WTC11 (cell line): ENCODE data around the gene NHERF2. TPM values are rescaled to one million over a fixed set of nuclear protein-coding genes. Genes with fewer than 3 reads are reported as not detected.

Experiments
- ATAC-seq: fragments of 200-7000 bp; cut with Tn5 transposase; 2 replicates; pipeline ENCODE4 v1.10.0; 2021; ENCODE audit warnings: mild to moderate bottlenecking, moderate library complexity
- CTCF ChIA-PET: fragments of 300-600 bp; sonication (Branson Sonifier 250); formaldehyde crosslinking; loops from one replicate; lab custom pipeline; 2021; ENCODE audit warnings: antibody characterized with exemption; lab: Charles Lee
- POLR2A ChIA-PET: fragments of 350-600 bp; sonication (Branson Sonifier 250); formaldehyde crosslinking; loops from one replicate; lab custom pipeline; 2021; ENCODE audit warnings: antibody characterized with exemption; lab: Charles Lee
- DNase-seq: peaks from one replicate; pipeline ENCODE4 v3.0.0; 2021; ENCODE audit warnings: low spot score
- H3K27ac Mint-ChIP-seq: 2 replicates; pipeline ENCODE4 v1.8.0; 2021; ENCODE audit warnings: mixed read lengths
- H3K27me3 Mint-ChIP-seq: 2 replicates; pipeline ENCODE4 v1.8.0; 2021; ENCODE audit warnings: low read depth, mild to moderate bottlenecking, moderate library complexity, mixed read lengths
- H3K36me3 Mint-ChIP-seq: 2 replicates; pipeline ENCODE4 v1.8.0; 2021; ENCODE audit warnings: mixed read lengths
- H3K4me1 Mint-ChIP-seq: 2 replicates; pipeline ENCODE4 v1.8.0; 2022; ENCODE audit warnings: mixed read lengths
- H3K4me3 Mint-ChIP-seq: 2 replicates; pipeline ENCODE4 v1.8.0; 2021; ENCODE audit warnings: mild to moderate bottlenecking, moderate library complexity, mixed read lengths
- H3K9me3 Mint-ChIP-seq: 2 replicates; pipeline ENCODE4 v1.8.0; 2021; ENCODE audit warnings: mixed read lengths
- ATF2 ChIP-seq: sonication (generic); formaldehyde crosslinking; IDR thresholded peaks from 2 replicates; pipeline ENCODE4 v1.8.1; 2022; ENCODE audit warnings: low read depth, missing genetic modification reagents, borderline replicate concordance
- E2F5 ChIP-seq: sonication (generic); formaldehyde crosslinking; IDR thresholded peaks from 2 replicates; pipeline ENCODE4 v1.8.1; 2022; ENCODE audit warnings: mild to moderate bottlenecking, moderate library complexity, missing genetic modification reagents
- ELF4 ChIP-seq: sonication (generic); formaldehyde crosslinking; IDR thresholded peaks from 2 replicates; pipeline ENCODE4 v1.8.1; 2022; ENCODE audit warnings: low read depth, mild to moderate bottlenecking, moderate library complexity, missing genetic modification reagents
- EMX1 ChIP-seq: fragments of 250-450 bp; sonication (Bioruptor Pico); IDR thresholded peaks from 2 replicates; pipeline ENCODE4 v1.8.0; 2021; ENCODE audit warnings: mild to moderate bottlenecking
- FOXJ3 ChIP-seq: sonication (generic); formaldehyde crosslinking; IDR thresholded peaks from 2 replicates; pipeline ENCODE4 v1.9.0; 2021; ENCODE audit warnings: missing genetic modification reagents, mild to moderate bottlenecking, borderline replicate concordance
- FOXP4 ChIP-seq: sonication (generic); formaldehyde crosslinking; IDR thresholded peaks from 2 replicates; pipeline ENCODE4 v1.8.0; 2022; ENCODE audit warnings: mild to moderate bottlenecking, missing genetic modification reagents
- HMGXB4 ChIP-seq: sonication (generic); formaldehyde crosslinking; IDR thresholded peaks from 2 replicates; pipeline ENCODE4 v1.8.1; 2023; ENCODE audit warnings: mild to moderate bottlenecking, moderate library complexity, missing genetic modification reagents
- KAT7 ChIP-seq: sonication (generic); formaldehyde crosslinking; IDR thresholded peaks from 2 replicates; pipeline ENCODE4 v1.8.1; 2023; ENCODE audit warnings: missing genetic modification reagents, mild to moderate bottlenecking, borderline replicate concordance
- NFE2L1 ChIP-seq: sonication (generic); formaldehyde crosslinking; IDR thresholded peaks from 2 replicates; pipeline ENCODE4 v1.8.1; 2023; ENCODE audit warnings: missing genetic modification reagents
- SMAD4 ChIP-seq: sonication (generic); formaldehyde crosslinking; IDR thresholded peaks from 2 replicates; pipeline ENCODE4 v1.8.0; 2022; ENCODE audit warnings: mild to moderate bottlenecking, missing genetic modification reagents
- TEAD1 ChIP-seq: sonication (generic); formaldehyde crosslinking; IDR thresholded peaks from 2 replicates; pipeline ENCODE4 v1.8.0; 2022; ENCODE audit warnings: mild to moderate bottlenecking, missing genetic modification reagents
- TEAD4 ChIP-seq: sonication (generic); formaldehyde crosslinking; IDR thresholded peaks from 2 replicates; pipeline ENCODE4 v1.8.0; 2022; ENCODE audit warnings: mild to moderate bottlenecking, missing genetic modification reagents
- ZBTB21 ChIP-seq: sonication (generic); formaldehyde crosslinking; IDR thresholded peaks from 2 replicates; pipeline ENCODE4 v1.8.1; 2023; ENCODE audit warnings: mild to moderate bottlenecking, missing genetic modification reagents, borderline replicate concordance
- ZMAT4 ChIP-seq: fragments of 250-450 bp; sonication (Bioruptor Pico); IDR thresholded peaks from 2 replicates; pipeline ENCODE4 v1.9.0; 2021; ENCODE audit warnings: mild to moderate bottlenecking
- ZNF219 ChIP-seq: sonication (generic); formaldehyde crosslinking; IDR thresholded peaks from 2 replicates; pipeline ENCODE4 v1.8.0; 2023; ENCODE audit warnings: missing genetic modification reagents, mild to moderate bottlenecking, borderline replicate concordance
- ZNF232 ChIP-seq: sonication (generic); formaldehyde crosslinking; IDR thresholded peaks from 2 replicates; pipeline ENCODE4 v1.8.0; 2022; ENCODE audit warnings: mild to moderate bottlenecking, missing genetic modification reagents
- ZNF396 ChIP-seq: fragments of 250-450 bp; sonication (Bioruptor Pico); IDR thresholded peaks from 2 replicates; pipeline ENCODE4 v1.8.0; 2021; ENCODE audit warnings: mild to moderate bottlenecking, moderate library complexity, borderline replicate concordance
- ZNF512 ChIP-seq: sonication (generic); formaldehyde crosslinking; IDR thresholded peaks from 2 replicates; pipeline ENCODE4 v1.8.1; 2022; ENCODE audit warnings: missing genetic modification reagents, borderline replicate concordance
- ZSCAN18 ChIP-seq: fragments of 250-450 bp; sonication (Bioruptor Pico); IDR thresholded peaks from 2 replicates; pipeline ENCODE4 v2.1.2; 2022; ENCODE audit warnings: mild to moderate bottlenecking, moderate library complexity
- total RNA-seq: library from RNA; stranded (reverse); gene quantifications from 3 replicates; pipeline ENCODE4 v1.2.3, GENCODE V29; 2021

The NHERF2 gene
- total RNA-seq, 1 experiment from 2014 or later = 31.1 TPM

- Mint-ChIP-seq H3K9me3 (no peaks in the 10 kb centered on the region), H3K36me3 (no peaks in the 10 kb centered on the region), H3K4me1 (peaks cover 10% of the 10 kb centered on the region), H3K4me3 (peak within 1 kb of the TSS; percentile 72), H3K27me3 (peaks cover 69% of the 10 kb centered on the region), H3K27ac (no peak within 1 kb of the TSS)
- TF ChIP-seq TEAD4 (CRISPR knock-in tag) (no peak), FOXP4 (CRISPR knock-in tag) (0 out of 2 replicates have a peak, but pooled peaks have one; percentile 12), KAT7 (CRISPR knock-in tag) (0 out of 2 replicates have a peak, but pooled peaks have one; percentile 33), ZNF219 (CRISPR knock-in tag) (no peak), HMGXB4 (CRISPR knock-in tag) (0 out of 2 replicates have a peak, but pooled peaks have one; percentile 2), TEAD1 (CRISPR knock-in tag) (no peak)
- CTCF ChIA-PET = interaction anchor here (0.9 to 3.4 kb wide), 9 partner anchors 13 to 639 kb away, joined by 3 to 40 read pairs (median 6); partner anchors contain the start of genes NTHL1 and TSC2
- POLR2A ChIA-PET = no interaction called here
- DNase-seq (peak; percentile 70), ATAC-seq (peak; percentile 25)
These were observed 7.2 kb upstream of the NHERF2 start, which contains the start of gene NPW for GRCh38 chr16:2019518-2019920. Gene NPW (plus strand): TSS chr16:2019785.

- Mint-ChIP-seq H3K9me3 (no peaks in the 10 kb centered on the region), H3K36me3 (no peaks in the 10 kb centered on the region), H3K4me3 (peak overlapping the region; percentile 72), H3K4me1 (peaks cover 10% of the 10 kb centered on the region), H3K27ac (no peak overlapping the region), H3K27me3 (peaks cover 75% of the 10 kb centered on the region)
- ATAC-seq (no peak), DNase-seq (peak; percentile 51)
- POLR2A ChIA-PET = no interaction called here
- CTCF ChIA-PET = interaction anchor here (0.8 to 3.4 kb wide), 11 partner anchors 12 to 640 kb away, joined by 3 to 40 read pairs (median 6); partner anchors contain the start of genes NTHL1, TBL3 and TSC2
- TF ChIP-seq FOXJ3 (CRISPR knock-in tag) = no peak
- no peak for TF ChIP-seq ZBTB21
- TF ChIP-seq SMAD4 = no peak
- TF ChIP-seq ZNF232 = no peak
- no peak for TF ChIP-seq NFE2L1
- TF ChIP-seq ATF2 (CRISPR knock-in tag) = no peak
- no peak for TF ChIP-seq ZNF396
- no peak for TF ChIP-seq ZNF512 (CRISPR knock-in tag)
- TF ChIP-seq ZMAT4 (CRISPR knock-in tag) = no peak
- no peak for TF ChIP-seq ELF4 (CRISPR knock-in tag)
- TF ChIP-seq E2F5 (CRISPR knock-in tag) = no peak; the same call in 1 of the 2 replicates
- TF ChIP-seq ZSCAN18 (CRISPR knock-in tag) = no peak
- TF ChIP-seq EMX1 (CRISPR knock-in tag) = no peak
These were observed 6.5 kb upstream of the NHERF2 start for GRCh38 chr16:2019921-2020831.
